ENCODE data around the gene OR1I1.

Gene OR1I1

DNA sequence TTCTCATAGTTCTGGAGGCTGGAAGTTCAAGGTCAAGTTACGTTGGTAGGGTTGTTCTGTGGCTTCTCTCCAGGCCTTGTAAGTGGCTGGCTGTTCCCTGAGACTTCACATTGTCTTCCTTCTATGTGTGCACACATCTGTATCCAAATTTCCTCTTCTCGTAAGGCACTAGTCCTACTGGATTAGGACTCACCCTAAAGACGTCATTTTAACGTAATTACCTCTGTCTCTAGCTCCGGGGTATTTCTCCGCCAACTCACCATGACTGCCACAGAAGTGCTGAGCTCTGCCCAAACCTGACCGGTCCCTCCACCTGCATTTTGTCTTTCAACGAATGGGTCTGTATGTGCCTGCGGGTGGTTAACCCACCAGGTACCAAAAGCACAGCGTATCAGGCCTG, 16.4 kb downstream of the OR1I1 start:
- DNase-seq (ENCODE audit: low spot score): no peak

DNA sequence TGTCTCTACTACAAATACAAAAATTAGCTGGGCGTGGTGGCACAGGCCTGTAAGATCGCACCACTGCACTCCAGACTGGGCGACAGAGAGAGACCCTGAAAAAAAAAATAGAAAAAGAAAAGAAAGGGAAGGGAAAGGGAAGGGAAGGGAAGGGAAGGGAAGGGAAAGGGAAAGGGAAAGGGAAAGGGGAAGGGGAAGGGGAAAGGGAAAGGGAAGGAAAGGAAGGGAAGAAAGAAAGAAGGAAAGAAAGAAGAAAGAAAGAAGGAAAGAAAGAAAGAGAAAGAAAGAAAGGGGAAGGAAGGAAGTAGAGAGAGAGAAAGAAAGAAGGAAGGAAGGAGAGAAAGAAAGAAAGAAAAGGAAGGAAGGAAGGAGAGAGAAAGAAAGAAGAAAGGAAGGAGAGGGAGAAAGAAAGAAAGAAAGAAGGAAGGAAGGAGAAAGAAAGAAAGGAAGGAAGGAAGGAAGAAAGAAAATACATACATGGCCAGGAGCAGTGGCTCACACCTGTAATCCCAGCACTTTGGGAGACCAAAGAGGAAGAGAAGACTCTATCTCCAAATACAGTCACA, 17.1 kb downstream of the OR1I1 start:
- no peak for DNase-seq (ENCODE audit: low spot score)

DNA sequence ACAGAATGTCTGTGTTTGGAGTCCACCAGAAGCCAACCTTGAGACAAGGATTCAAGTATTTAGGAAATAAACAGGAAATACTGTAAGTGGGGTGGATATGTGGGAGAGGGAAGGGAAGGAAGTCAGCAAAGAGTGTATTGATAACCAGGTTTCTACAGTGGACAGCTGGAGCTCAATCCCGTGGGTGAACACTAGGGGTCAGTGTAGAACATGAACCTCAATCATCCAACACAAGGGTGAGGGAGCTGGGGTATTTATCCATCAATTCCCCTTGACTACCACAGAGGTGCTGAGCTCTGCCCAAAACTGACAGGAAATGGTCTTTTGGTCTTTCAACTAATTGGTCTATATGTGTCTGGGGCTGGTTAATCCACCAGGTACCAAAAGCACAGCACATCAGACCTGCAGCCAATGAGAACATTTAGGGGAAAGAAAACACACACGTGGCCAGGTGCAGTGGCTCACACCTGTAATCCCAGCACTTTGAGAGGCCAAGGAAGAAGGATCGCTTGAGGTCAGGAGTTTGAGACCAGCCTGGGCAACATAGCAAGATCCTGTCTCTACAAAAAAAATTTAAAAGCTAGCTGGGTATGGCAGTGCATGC, 19.6 kb downstream of the OR1I1 start:
- DNase-seq (ENCODE audit: low spot score): peak; percentile 54

DNA sequence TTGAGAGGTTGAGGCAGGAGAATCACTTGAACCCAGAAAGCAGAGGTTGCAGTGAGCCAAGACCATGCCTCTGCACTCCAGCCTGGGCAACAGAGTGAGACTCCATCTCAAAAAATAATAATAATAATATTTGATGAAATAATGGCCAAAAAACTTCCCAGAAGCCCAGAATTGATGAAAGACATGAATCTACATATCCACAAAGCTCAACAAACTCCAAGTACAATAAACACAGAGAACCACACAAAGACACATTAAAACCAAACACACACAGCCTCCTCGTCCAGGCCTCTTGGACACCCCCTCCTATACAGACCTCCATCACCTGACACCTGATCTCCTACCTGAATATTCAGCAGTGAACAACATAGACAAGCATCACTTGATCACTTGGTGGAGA, 22.0 kb downstream of the OR1I1 start:
- no peak for DNase-seq (ENCODE audit: low spot score)

DNA sequence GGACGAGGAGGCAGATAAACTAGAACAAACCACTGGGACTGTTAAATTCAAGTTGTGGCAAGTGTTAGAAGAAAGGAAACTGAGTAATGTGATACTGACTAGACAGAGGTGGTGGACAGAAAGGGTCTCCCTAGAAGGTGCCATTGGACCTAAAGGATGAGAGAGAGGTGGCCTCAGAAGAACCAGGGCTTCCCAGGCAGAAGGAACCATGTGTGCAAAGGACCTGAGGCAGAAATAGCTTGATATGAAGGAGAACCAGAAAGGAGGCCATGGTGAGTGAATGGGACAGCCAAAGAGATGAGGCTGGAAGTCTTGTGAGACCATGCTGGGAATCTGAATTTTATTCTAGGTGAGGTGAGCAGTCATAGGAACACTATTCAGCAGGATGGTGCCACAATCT, 22.4 kb downstream of the OR1I1 start:
- no peak for DNase-seq (ENCODE audit: low spot score)

DNA sequence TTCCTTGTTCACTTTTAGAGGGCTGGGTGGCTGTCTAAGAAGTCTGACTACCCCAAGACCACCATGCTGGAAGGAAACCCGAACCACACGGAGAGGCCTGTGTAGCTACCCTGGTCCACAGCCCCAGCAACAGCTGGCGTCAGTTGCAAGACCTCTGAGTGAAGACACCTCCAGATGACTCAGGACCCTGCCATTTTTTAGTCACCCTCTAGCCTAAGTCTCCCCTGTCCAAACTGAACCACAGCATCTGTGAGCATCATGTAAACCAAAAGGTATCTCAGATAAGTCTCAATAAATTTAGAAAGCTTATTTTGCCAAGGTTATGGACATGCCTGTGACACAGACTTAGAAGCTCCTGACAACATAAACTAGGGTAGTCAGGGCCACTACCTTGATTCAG, 23.0 kb downstream of the OR1I1 start:
- no peak for DNase-seq (ENCODE audit: low spot score)

DNA sequence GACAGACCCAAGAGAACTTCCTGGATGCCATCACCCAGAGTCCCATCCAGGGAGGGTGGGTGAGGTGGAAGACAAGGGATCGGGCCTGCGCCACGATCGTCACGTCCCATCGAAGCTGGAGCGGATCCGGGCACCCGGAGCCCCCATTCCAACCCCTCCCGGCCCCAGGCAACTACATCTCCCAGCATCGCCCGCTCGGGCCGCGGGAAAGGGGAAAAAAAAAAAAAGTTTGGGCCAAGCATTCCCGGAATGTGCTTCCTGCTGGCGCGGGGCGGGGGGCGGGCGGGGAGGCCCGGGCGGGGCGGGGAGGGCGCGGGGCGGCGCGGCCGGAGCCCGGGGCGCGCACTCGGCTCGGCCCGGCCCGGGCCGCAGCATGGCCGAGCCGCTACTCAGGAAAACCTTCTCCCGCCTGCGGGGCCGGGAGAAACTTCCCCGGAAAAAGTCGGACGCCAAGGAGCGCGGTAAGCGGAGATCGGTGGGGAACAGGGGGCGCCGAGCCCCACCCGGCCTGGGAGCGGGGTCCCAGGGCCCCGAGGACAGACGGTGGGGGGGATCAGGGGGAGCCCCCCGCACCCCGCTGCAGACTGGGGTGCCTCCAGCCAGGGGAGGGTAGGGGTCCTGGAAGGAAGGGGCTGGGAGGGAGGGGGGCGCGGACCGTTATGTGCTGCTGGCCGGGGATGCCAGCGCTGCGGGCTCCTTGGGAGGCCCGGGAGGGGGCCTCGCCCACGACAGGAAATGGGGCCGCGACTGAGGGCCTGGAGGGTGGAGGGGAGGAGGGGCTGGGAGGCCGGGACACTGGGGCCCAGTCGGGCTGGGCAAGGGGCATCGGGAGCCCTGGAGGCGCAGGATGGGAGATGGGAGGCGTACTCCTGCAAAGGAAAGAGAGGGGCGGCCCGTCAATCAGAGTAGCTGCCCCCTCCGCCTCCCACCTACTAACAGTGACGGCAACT, 25.3 kb downstream of the OR1I1 start, which contains the start of gene SYDE1:
Gene SYDE1 (plus strand): TSS at position 341 of the 950 bp plus-strand sequence. CDS start 33 bp downstream, at position 374.
- no peak for DNase-seq (ENCODE audit: low spot score)

DNA sequence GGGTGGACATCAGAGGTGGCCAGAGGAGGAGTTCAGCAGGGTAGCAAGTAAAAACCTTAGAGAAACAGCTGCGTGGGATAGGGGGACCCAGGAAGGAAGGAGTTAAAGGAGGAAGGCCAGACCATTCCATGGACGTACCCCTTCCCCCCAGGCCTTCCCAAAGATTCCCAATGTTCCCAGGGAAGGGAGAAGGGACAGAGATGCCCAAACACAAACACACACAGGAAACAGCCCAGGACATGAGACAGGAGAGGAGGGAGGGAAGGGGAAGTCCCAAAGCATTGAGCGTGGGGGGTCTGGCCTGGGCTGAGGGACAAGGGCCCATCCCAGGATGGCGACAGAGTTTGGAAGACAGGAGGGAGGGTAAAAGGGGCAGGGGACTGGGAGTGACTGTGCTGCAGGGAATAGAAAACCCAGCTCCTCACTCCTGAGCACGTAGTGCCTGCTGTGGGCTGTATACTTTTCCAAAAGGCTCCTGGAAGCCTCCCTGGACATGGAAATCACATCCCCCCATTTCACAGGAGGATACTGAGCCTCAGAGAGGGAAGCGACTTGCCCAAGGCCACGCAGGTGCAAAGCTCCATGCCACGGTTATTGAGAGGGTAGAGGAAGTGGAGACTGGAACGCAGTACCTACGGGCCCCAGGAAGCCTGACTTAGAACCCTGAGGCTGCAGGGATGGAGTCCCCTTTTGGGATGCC, 26.3 kb downstream of the OR1I1 start:
- DNase-seq (ENCODE audit: low spot score): no peak

DNA sequence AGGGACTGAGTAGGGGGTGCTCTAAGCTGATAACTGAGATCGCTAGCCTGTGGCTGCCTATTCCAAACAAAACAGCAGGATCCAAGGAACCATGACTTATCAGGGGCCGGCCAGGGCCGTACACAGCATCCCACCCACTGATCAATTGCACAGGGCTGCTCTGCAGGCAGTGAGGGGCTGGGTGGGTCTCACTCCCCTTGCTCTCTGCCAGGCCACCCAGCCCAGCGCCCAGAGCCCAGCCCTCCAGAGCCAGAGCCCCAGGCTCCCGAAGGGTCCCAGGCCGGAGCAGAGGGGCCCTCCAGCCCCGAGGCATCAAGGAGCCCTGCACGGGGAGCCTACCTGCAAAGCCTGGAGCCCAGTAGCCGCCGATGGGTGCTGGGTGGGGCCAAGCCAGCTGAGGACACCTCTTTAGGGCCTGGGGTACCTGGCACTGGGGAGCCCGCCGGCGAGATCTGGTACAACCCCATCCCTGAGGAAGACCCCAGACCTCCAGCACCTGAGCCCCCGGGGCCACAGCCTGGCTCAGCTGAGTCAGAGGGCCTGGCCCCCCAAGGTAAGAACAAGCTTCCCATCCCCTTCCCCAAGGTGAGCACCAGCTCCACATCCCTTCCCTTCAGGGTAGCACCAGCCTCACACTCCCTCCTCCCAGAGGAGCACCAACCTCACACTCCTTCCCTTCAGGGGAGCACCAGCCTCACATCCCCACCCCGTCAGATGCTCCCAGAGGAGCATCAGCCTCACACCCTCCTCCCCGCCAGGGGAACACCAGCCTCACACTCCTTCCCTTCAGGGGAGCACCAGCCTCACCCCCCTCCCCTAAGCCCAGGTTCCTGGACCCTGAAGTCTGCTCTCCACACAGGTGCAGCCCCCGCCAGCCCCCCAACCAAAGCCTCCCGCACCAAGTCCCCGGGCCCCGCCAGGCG, 27.1 kb downstream of the OR1I1 start:
- no peak for DNase-seq (ENCODE audit: low spot score)

DNA sequence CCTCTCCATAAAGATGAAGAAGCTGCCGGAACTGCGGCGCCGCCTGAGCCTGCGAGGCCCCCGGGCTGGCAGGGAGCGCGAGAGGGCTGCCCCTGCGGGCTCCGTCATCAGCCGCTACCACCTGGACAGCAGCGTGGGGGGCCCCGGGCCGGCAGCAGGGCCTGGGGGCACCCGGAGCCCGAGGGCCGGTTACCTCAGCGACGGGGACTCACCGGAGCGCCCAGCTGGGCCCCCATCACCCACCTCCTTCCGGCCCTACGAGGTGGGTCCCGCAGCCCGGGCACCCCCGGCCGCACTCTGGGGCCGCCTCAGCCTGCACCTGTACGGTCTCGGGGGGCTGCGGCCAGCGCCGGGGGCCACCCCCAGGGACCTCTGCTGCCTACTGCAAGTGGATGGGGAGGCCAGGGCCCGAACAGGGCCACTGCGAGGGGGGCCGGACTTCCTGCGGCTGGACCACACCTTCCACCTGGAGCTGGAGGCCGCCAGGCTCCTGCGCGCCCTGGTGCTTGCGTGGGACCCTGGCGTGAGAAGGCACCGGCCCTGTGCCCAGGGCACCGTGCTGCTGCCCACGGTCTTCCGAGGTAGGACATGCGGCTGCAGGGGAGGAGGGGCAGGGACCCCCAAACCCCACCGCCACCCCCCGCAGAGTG, 27.9 kb downstream of the OR1I1 start:
- DNase-seq (ENCODE audit: low spot score): no peak

DNA sequence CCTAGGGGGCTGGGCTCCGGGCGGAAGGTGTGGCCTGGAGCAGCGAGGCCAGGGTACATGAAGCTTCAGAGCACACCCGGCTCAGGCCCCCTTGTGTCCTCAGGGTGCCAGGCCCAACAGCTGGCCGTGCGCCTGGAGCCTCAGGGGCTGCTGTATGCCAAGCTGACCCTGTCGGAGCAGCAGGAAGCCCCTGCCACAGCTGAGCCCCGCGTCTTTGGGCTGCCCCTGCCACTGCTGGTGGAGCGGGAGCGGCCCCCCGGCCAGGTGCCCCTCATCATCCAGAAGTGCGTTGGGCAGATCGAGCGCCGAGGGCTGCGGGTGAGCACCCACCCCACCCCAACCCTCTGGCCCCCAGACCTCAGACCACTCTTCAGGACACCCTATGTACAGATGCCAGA, 28.4 kb downstream of the OR1I1 start:
- no peak for DNase-seq (ENCODE audit: low spot score)

DNA sequence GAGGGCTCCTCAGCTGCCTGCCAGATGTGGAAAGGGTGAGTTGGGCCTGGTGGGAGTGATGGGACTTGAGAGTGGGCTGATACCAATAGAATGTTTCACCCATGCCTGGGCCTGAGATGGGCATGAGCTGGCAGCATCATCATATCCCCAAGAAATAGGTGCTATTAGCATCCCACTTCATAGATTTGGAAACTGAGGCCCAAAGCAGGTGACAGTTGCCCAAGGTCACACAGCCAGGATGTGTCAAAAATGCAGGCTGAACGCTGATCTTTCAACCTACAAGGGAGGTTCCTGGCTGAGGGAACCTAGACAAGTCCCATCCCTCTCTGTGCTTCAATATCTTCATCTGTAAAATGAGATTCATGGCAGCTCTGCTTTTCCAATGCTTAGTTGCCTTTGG, 29.7 kb downstream of the OR1I1 start:
- DNase-seq (ENCODE audit: low spot score): no peak

DNA sequence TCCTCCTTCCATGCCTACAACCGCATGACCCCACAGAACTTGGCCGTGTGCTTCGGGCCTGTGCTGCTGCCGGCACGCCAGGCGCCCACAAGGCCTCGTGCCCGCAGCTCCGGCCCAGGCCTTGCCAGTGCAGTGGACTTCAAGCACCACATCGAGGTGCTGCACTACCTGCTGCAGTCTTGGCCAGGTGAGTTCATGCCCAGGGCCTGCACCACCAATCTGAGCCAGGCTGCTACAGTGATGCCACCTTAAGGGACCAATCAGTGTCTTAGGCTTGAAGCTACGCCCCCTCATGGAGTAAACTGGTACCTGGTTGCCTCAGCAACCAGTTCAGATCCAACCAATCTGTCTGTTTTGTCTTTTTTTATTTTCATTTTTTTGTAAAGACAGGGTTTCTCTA, 30.4 kb downstream of the OR1I1 start:
- no peak for DNase-seq (ENCODE audit: low spot score)

DNA sequence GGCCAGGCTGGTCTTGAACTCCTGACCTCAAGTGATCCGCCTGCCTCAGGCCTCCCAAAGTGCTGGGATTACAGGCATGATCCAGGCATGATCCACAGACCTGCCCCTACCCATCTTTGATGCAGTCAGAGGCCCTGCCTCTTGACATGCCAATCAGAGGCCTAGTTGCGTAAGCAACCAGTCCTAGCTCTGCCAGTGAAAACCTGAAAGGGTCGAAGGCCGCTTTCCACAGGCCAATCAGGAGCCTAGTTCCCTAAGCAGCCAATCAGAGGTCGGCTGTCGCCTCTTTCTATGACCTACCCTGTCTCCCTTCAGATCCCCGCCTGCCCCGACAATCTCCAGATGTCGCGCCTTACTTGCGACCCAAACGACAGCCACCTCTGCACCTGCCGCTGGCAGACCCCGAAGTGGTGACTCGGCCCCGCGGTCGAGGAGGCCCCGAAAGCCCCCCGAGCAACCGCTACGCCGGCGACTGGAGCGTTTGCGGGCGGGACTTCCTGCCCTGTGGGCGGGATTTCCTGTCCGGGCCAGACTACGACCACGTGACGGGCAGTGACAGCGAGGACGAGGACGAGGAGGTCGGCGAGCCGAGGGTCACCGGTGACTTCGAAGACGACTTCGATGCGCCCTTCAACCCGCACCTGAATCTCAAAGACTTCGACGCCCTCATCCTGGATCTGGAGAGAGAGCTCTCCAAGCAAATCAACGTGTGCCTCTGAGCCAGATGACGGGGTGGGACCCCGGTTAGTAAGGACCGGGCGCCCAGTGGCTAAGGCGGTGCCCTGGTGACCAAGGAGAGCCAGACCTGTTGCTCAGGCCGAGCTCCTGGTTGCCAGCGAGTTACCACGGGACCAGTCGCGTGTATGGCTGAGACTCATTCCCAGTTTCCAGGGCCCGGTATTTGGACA, 31.5 kb downstream of the OR1I1 start:
- no peak for DNase-seq (ENCODE audit: low spot score)

DNA sequence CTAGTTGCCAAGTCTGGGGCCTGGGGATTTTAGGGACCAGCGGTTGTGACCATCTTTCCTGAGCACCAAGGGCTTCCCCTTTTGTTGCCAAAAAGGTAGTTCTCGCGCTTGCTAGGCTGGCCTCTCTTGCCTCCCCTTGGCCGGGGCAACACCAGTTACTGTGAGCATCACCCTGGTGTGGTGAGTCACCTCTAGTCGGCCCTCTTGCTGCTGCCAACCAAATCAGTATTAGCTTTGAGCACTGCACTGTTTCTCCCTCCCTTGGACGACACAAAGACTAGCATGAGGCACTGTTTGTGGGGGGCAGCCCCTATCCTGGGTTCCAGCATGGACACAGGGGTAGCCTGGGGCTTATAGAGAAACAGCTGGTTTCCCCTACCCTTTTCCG, 32.1 kb downstream of the OR1I1 start:
- DNase-seq (ENCODE audit: low spot score): no peak

DNA sequence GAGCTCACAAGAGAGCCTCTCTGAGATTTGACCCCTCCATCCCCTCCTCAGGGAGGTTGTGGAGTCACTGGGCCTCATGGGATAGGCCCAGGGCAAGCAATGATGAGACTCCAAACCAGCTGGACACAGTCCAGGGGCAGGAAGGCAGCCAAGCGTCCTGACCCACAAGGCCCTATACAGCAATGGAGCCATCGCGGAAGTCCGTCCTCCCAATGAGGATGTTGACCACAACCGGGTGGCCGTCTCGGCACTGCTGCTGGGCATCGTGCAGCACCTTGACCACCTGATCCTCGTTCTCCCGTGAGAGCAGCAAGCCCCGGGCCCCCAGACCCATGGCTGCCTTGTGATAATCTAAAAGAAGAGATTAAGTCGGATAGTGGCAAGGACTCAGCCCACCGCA, 33.1 kb downstream of the OR1I1 start:
- no peak for DNase-seq (ENCODE audit: low spot score)

DNA sequence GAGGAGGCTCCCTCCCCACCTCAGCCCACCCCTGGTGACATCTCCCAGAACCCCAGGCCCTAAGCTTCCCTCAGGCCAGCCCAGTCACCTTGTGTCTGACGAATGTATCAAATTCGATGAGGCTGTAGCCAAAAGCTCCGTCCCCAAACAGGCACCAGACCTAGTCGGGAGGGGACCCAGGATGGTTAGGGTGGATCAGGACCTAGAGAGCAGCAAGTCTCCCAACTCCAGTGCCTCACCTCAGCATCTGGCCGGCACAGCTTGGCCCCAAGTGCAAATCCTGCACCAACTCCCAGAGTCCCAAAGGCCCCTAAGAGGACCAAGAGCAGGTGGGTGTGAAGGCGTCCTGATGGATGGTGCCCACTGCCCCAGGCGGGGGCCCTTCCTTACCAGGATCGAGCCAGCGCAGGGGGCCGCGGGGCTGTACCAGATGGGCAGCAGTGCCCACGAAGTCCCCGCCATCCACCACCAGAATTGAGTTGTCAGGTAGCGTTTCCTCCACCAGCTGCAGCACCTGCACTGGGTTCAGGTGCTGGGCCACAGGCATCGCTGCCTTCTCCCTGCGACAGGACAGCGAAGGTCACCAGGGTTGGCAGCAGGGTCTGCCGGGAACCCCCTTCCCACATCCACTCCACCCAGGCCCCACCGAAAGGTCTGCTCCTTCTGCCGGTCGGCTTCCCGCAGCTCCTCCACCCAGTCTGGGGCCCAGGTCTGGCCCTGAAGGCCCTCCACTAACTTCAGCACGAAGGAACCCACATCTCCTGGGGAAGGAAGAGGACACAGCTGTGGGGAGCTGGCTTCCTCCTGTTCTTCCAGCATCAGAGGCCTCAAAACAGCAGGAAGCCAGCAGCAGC, 34.0 kb downstream of the OR1I1 start:
- no peak for DNase-seq (ENCODE audit: low spot score)

DNA sequence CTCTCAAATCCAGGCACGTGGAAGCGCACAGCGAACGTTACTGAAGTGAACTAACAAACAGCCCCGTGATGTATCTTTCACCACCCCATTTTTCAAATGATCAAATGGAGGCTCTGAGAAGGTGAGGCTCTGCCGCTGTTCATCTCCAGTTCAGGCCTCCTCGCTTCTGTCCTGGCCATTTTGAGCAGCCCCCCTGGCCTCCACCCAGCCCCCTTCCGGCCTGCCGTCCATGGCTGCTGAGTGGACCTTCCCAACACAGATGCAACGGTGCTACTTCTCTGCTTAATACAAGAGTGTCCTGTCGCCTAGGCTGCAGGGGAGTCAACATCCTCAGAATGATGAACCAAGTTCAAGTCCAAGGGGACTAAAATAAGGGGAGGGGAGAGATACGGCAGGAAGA, 34.8 kb downstream of the OR1I1 start:
- no peak for DNase-seq (ENCODE audit: low spot score)

DNA sequence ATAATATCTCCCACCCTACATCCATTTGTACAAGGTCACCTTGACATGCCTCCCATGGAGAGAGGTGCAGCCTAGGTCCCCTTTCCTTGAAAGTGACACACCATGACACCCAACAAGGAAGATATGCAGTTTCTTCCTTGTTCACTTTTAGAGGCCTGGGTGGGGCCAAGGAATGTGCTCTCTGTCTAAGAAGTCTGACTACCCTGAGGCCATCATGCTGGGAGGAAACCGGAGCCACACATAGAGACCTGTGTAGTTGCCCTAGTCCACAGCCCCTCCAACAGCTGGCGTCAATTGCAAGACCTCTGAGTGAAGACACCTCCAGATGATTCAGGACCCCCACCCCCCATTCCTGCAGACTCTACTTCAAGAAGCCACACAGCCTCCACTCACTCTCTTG, 36.2 kb downstream of the OR1I1 start:
- DNase-seq (ENCODE audit: low spot score): no peak

Data from hematopoietic multipotent progenitor cell treated with erythropoietin and hydrocortisone succinate and interleukin-3 and kit ligand, for 15 days (in vitro differentiated cells).